Suprapubic skin (tissue), 4 donors: ENCODE results near the gene RAD23A.
"Not testable (repeated sequence)": the region's sequence is repeated elsewhere in the genome, so short reads cannot be mapped to it uniquely, and the experiment has no call there.

Experiments
- CTCF ChIP-seq, 2 donors: fragments of 200-600 bp in 1 of 2; fragments of 450-650 bp in 1 of 2; sonication (generic) in 1 of 2; IDR thresholded peaks; one replicate each; pipeline ENCODE4 v1.5.1; 2016 to 2019; ENCODE audit warnings: antibody characterized with exemption in 2 of 2, mild to moderate bottlenecking in 1 of 2, moderate library complexity in 1 of 2
- POLR2A ChIP-seq, 2 donors: fragments of 450-650 bp; IDR thresholded peaks; one replicate each; pipeline ENCODE4 v1.6.1; 2017; ENCODE audit warnings: antibody characterized with exemption in 2 of 2, mild to moderate bottlenecking in 2 of 2, moderate library complexity in 2 of 2
- POLR2AphosphoS5 ChIP-seq, 3 donors: sonication (generic); formaldehyde crosslinking; IDR thresholded peaks; one replicate each; pipeline ENCODE4 v1.6.1; 2017; ENCODE audit warnings: antibody characterized with exemption in 3 of 3

GRCh38 chr19:12955575-12955974 lies 9.9 kb downstream of the RAD23A start:
- TF ChIP-seq POLR2A, CTCF, POLR2AphosphoS5 (IDR thresholded peaks at IDR 0.05): not testable (repeated sequence)
